ENCODE results near the gene GOLGA1.

DNA sequence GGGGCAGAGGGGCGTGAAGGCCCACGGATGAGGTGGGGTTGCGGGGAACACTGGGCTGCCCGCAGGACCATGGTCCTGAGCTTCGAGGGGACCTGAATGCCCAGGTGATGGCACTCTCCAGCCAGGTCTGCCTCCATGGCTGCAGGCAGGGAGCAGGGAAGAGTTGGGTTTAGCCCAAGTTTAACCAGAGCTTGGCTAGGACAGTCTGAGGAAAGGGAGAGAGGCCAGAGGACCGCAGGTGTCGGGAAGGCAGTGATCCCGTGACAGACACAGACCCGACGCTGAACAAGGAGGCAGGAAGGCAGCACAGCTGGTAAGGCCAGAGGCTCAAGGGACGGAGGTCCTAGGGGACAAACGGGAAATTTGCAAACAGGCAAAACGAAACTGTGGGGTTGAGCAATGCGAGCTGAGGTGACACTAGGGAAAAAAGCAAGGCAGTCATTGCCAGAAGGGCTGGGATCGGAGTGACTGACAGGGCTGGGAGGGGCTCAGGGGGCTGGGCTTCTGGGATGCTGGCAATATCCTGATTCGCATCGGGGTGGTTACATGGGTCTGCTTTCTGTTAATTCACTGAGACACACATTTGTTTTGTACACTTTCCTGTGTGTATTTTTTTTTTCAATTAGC is 53.9 kb downstream of the GOLGA1 start:
- TF ChIP-seq, protein P1, sequence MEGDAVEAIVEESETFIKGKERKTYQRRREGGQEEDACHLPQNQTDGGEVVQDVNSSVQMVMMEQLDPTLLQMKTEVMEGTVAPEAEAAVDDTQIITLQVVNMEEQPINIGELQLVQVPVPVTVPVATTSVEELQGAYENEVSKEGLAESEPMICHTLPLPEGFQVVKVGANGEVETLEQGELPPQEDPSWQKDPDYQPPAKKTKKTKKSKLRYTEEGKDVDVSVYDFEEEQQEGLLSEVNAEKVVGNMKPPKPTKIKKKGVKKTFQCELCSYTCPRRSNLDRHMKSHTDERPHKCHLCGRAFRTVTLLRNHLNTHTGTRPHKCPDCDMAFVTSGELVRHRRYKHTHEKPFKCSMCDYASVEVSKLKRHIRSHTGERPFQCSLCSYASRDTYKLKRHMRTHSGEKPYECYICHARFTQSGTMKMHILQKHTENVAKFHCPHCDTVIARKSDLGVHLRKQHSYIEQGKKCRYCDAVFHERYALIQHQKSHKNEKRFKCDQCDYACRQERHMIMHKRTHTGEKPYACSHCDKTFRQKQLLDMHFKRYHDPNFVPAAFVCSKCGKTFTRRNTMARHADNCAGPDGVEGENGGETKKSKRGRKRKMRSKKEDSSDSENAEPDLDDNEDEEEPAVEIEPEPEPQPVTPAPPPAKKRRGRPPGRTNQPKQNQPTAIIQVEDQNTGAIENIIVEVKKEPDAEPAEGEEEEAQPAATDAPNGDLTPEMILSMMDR (IDR thresholded peaks at IDR 0.05): no peak
- TF ChIP-seq EP300 (IDR thresholded peaks at IDR 0.05) (no peak), POLR2AphosphoS5 (IDR thresholded peaks at IDR 0.05) (no peak)

Data from upper lobe of left lung (tissue), 4 donors.